Esophagus muscularis mucosa (tissue), 4 donors: ENCODE data around the gene SOCS7. TPM values are rescaled to one million over a fixed set of nuclear protein-coding genes. Genes with fewer than 3 reads are reported as not detected.

ENCODE experiments used
- DNase-seq: peaks from one replicate; pipeline ENCODE4 v3.0.0-alpha.2; 2017; ENCODE audit errors: extremely low spot score
- H3K27ac ChIP-seq, 4 donors: fragments of 200-600 bp; sonication (generic); replicated peaks in 1 of 4; 1 replicate in 3 of 4; 2 replicates in 1 of 4; pipeline ENCODE4 v1.5.1; 2016 to 2019; ENCODE audit warnings: mild to moderate bottlenecking in 1 of 4
- H3K27me3 ChIP-seq, 4 donors: fragments of 200-600 bp; sonication (generic); one replicate each; pipeline versions ENCODE4 v1.5.1 to v1.6.0; 2016 to 2019
- H3K36me3 ChIP-seq, 4 donors: fragments of 200-600 bp; sonication (generic); one replicate each; pipeline ENCODE4 v1.5.1; 2016 to 2019
- H3K4me1 ChIP-seq, 4 donors: fragments of 200-600 bp; sonication (generic); one replicate each; pipeline ENCODE4 v1.5.1; 2016 to 2019
- H3K4me3 ChIP-seq, 4 donors: fragments of 200-600 bp; sonication (generic); 1 replicate in 2 of 4; 2 replicates in 2 of 4; pipeline ENCODE4 v1.5.1; 2016 to 2019; ENCODE audit warnings: mild to moderate bottlenecking in 4 of 4, moderate library complexity in 1 of 4
- H3K9me3 ChIP-seq, 4 donors: fragments of 200-600 bp; sonication (generic); 1 replicate in 3 of 4; 2 replicates in 1 of 4; pipeline ENCODE4 v1.5.1; 2016 to 2019
- EP300 ChIP-seq: sonication (generic); formaldehyde crosslinking; IDR thresholded peaks from one replicate; pipeline ENCODE4 v1.6.1; 2017; ENCODE audit warnings: antibody characterized with exemption
- POLR2A ChIP-seq: fragments of 450-650 bp; IDR thresholded peaks from one replicate; pipeline ENCODE4 v1.6.1; 2017; ENCODE audit warnings: antibody characterized with exemption, moderate library complexity, mild to moderate bottlenecking, low read depth
- POLR2AphosphoS5 ChIP-seq, 2 donors: sonication (generic); formaldehyde crosslinking; IDR thresholded peaks; one replicate each; pipeline ENCODE4 v1.6.1; 2017; ENCODE audit warnings: antibody characterized with exemption in 2 of 2
- WGBS: methylation state at CpG from one replicate; pipeline ENCODE4 v1.1.5; 2018; 5-methylcytosine and 5-hydroxymethylcytosine counted together
- intact Hi-C: fragments of 100-400 bp; cut with DNase I; formaldehyde crosslinking; loops from one replicate; pipeline ENCODE4 v1.15.1; 2023
- total RNA-seq, 4 donors: library from RNA; depleted of rRNA; stranded (reverse); fragments of >200 nt; gene quantifications; one replicate each; pipeline versions ENCODE4 v1.1.0 to v1.2.1, GENCODE V29; 2016
- TF ChIP-seq, protein P1 (sequence below), 3 experiments: fragments of 200-600 bp in 2 of 3; fragments of 450-650 bp in 1 of 3; sonication (generic) in 2 of 3; IDR thresholded peaks; one replicate each; pipeline ENCODE4 v1.5.1; 2017 to 2019; ENCODE audit warnings: antibody characterized with exemption in 3 of 3, mild to moderate bottlenecking in 2 of 3, moderate library complexity in 1 of 3

Gene SOCS7
- total RNA-seq, 4 donors from 2014 or later: 11.2 to 18.9 (median 13.5) TPM

DNA sequence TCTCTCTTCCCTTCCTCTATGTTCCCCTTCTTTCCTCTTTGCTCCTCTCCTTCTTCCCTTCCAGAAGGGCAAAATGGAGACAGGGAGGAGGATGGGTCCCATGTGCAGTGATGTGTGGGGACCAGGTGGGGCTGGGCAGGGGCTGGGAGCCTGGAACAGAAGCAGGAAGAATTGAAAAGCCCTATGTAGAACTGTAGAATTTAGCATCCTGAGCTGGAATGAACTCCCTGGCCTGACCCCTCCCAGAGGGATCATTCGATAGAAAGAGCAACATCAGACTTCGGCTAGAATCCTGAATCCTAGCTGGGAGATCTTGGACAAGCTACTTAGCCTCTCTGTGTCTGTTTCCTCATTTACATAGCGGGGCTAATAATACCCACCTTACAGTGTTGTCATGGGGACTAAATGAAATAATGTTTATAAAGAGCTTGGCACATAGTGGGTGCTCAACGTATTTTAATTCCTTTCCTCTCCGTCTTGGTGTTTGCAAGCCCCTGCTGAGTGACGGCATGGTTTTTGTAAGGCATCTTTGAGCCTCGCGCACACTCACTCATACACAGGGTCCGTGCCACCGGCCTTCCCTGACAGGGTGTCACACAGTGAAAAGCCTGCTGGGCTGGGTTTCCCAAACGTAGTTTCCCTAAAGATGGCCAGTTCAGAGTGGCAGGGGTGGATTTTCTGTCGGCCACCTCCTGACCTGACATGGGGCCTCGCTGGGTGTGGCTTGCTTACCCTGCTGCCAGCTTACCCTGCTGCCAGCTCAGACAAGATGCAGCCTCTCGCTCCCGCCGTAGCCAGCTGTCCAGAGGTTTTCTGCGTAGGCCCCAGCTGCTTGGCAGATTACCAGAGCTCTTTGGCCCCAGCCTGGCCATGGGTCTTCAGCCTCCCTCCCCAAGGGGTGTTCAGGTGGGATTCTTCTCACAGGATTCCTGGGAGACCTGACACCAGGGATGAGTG, 70.5 kb downstream of the SOCS7 start:
- DNase-seq: no peak
- 55% methylated on average over 10 of the region's 17 CpGs for WGBS
- TF ChIP-seq POLR2A (no peak), POLR2AphosphoS5 (IDR thresholded peaks at IDR 0.05) (no peak), EP300 (no peak)
- TF ChIP-seq, protein P1, sequence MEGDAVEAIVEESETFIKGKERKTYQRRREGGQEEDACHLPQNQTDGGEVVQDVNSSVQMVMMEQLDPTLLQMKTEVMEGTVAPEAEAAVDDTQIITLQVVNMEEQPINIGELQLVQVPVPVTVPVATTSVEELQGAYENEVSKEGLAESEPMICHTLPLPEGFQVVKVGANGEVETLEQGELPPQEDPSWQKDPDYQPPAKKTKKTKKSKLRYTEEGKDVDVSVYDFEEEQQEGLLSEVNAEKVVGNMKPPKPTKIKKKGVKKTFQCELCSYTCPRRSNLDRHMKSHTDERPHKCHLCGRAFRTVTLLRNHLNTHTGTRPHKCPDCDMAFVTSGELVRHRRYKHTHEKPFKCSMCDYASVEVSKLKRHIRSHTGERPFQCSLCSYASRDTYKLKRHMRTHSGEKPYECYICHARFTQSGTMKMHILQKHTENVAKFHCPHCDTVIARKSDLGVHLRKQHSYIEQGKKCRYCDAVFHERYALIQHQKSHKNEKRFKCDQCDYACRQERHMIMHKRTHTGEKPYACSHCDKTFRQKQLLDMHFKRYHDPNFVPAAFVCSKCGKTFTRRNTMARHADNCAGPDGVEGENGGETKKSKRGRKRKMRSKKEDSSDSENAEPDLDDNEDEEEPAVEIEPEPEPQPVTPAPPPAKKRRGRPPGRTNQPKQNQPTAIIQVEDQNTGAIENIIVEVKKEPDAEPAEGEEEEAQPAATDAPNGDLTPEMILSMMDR (IDR thresholded peaks at IDR 0.05): no peak
- H3K27me3 ChIP-seq: peaks cover 0 to 22% (median 0%) of the 10 kb centered on the region in 4 donors
- H3K36me3 ChIP-seq: no peaks in the 10 kb centered on the region
- intact Hi-C loops: no loop called here
- peak overlapping the region; percentile 79 to 92 (median 86) for H3K27ac ChIP-seq
- peak overlapping the region; percentile 4 to 33 (median 15) for H3K4me3 ChIP-seq
- H3K4me1 ChIP-seq: peaks cover 69 to 89% (median 85%) of the 10 kb centered on the region in 4 donors
- no peaks in the 10 kb centered on the region for H3K9me3 ChIP-seq

- peak overlapping the region; percentile 91 to 95 (median 93) for H3K27ac ChIP-seq
- H3K27me3 ChIP-seq: peaks cover 0 to 4% (median 0%) of the 10 kb centered on the region in 4 donors
- DNase-seq: no peak
- no peaks in the 10 kb centered on the region for H3K9me3 ChIP-seq
- no peak for TF ChIP-seq POLR2AphosphoS5 (IDR thresholded peaks at IDR 0.05)
- TF ChIP-seq, protein P1 (IDR thresholded peaks at IDR 0.05): no peak
- no peak for TF ChIP-seq POLR2A
- no peak for TF ChIP-seq EP300
- no peak overlapping the region for H3K4me3 ChIP-seq
- intact Hi-C loops: no loop called here
- H3K36me3 ChIP-seq: no peaks in the 10 kb centered on the region
- peaks cover 72 to 98% (median 88%) of the 10 kb centered on the region in 4 donors for H3K4me1 ChIP-seq
- WGBS: 71% methylated on average over 6 of the region's 6 CpGs
Measured at GRCh38 chr17:38424297-38424972, 72.8 kb downstream of the SOCS7 start.

GRCh38 chr17:38425031-38425430, 73.4 kb downstream of the SOCS7 start:
- TF ChIP-seq, protein P1 (IDR thresholded peaks at IDR 0.05): no peak
- TF ChIP-seq EP300 (no peak), POLR2AphosphoS5 (IDR thresholded peaks at IDR 0.05) (no peak), POLR2A (no peak)
- Histone ChIP-seq H3K4me3 (no peak overlapping the region), H3K36me3 (no peaks in the 10 kb centered on the region), H3K9me3 (no peaks in the 10 kb centered on the region), H3K27ac (peak overlapping the region; percentile 91 to 95 (median 93)), H3K4me1 (peaks cover 71 to 98% (median 88%) of the 10 kb centered on the region in 4 donors), H3K27me3 (peaks cover 0 to 2% (median 0%) of the 10 kb centered on the region in 4 donors)
- intact Hi-C loops: loop anchor here (5.0 kb wide), 2 partner anchors 42 to 57 kb away; no protein-coding TSS in a partner anchor
- no peak for DNase-seq
- WGBS: 77% methylated on average over 13 of the region's 13 CpGs

DNA sequence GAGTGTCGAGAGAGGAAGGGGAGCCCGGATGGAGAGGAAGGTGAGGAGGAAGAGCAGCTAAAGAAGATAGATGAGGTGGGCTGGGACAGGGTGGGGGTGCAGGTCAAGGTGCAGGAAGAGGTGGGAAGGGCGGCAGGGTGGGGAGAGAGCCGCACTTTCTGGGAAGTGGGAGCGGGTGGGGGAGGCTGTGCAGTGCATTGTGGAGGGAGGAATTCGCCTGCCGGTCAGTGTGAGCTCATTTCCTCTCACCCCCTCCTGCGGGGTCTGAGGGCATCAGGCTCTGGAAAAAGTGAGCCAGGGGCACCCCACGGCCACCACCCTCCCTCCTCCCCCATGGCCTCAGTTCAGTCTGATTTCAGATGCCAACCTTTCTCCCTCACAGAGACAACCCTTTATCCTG, 74.1 kb downstream of the SOCS7 start:
- Histone ChIP-seq H3K4me1 (peaks cover 71 to 98% (median 88%) of the 10 kb centered on the region in 4 donors), H3K9me3 (no peaks in the 10 kb centered on the region), H3K27me3 (no peaks in the 10 kb centered on the region), H3K27ac (peak overlapping the region; percentile 91 to 95 (median 93)), H3K36me3 (no peaks in the 10 kb centered on the region), H3K4me3 (no peak overlapping the region)
- no peak for DNase-seq
- TF ChIP-seq, protein P1 (IDR thresholded peaks at IDR 0.05): no peak
- peak; percentile 35 to 69 for TF ChIP-seq POLR2AphosphoS5 (IDR thresholded peaks at IDR 0.05)
- TF ChIP-seq POLR2A: no peak
- TF ChIP-seq EP300: no peak
- WGBS: 61% methylated on average over 9 of the region's 9 CpGs
- intact Hi-C loops: loop anchor here (5.0 kb wide), 2 partner anchors 42 to 57 kb away; no protein-coding TSS in a partner anchor
